GM23248 (cell line): ENCODE measurements around the gene SEC24B.

Experiments used
- EZH2 ChIP-seq: fragments of 200-600 bp; sonication (generic); IDR thresholded peaks from 2 replicates; pipeline ENCODE4 v1.6.1; 2018; ENCODE audit warnings: antibody characterized with exemption, mild to moderate bottlenecking; ENCODE audit not compliant: insufficient read depth, poor library complexity, severe bottlenecking
- EZH2phosphoT487 ChIP-seq: fragments of 200-600 bp; sonication (generic); IDR thresholded peaks from 2 replicates; pipeline ENCODE4 v1.6.1; 2018; ENCODE audit warnings: antibody characterized with exemption, moderate library complexity, mild to moderate bottlenecking, low read depth; ENCODE audit not compliant: insufficient read depth

DNA sequence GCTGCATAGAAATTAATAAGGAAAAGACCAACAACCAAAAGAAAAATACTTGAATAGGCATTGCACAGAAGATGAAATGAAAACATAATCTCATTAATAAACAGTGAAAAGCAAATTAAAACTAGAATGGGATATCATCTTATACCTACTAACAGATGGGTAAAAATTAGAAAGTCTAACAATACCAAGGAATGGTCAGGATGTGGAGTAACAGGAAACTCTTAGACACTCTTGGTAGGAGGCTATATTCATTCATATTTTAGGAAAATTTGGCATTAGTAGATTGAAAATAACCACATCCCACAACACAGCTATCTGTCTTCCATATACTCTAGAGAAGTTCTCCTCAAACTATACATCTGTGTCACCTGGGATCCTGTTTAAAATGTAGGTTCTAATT lies 36.3 kb downstream of the SEC24B start:
- TF ChIP-seq EZH2 (no peak), EZH2phosphoT487 (no peak)
